Ishikawa (cell line): ENCODE data around the gene PLBD2.

Experiments used
- CEBPB ChIP-seq: IDR thresholded peaks from 2 replicates; pipeline ENCODE4 v1.6.1; 2012
- CREB1 ChIP-seq: IDR thresholded peaks from 2 replicates; pipeline ENCODE4 v1.6.1; 2012; ENCODE audit warnings: low read depth
- EGR1 ChIP-seq: IDR thresholded peaks from 2 replicates; pipeline ENCODE4 v1.6.1; 2012
- EP300 ChIP-seq: IDR thresholded peaks from 2 replicates; pipeline ENCODE4 v1.6.1; 2012; ENCODE audit warnings: borderline replicate concordance
- FOXM1 ChIP-seq: IDR thresholded peaks from 2 replicates; pipeline ENCODE4 v1.6.1; 2012; ENCODE audit warnings: low read depth, borderline replicate concordance
- NFIC ChIP-seq: IDR thresholded peaks from 2 replicates; pipeline ENCODE4 v1.6.1; 2012
- RAD21 ChIP-seq: IDR thresholded peaks from 2 replicates; pipeline ENCODE4 v1.6.1; 2012; ENCODE audit warnings: low read depth
- REST ChIP-seq: IDR thresholded peaks from 2 replicates; pipeline ENCODE4 v1.6.1; 2012; ENCODE audit warnings: low read depth, mild to moderate bottlenecking
- TAF1 ChIP-seq: IDR thresholded peaks from 2 replicates; pipeline ENCODE4 v1.6.1; 2012; ENCODE audit warnings: low read depth, mild to moderate bottlenecking
- TCF12 ChIP-seq: IDR thresholded peaks from 2 replicates; pipeline ENCODE4 v1.6.1; 2012; ENCODE audit warnings: low read depth
- TEAD4 ChIP-seq: IDR thresholded peaks from 2 replicates; pipeline ENCODE4 v1.6.1; 2012
- USF1 ChIP-seq: IDR thresholded peaks from 2 replicates; pipeline ENCODE4 v1.6.1; 2012
- YY1 ChIP-seq: IDR thresholded peaks from 2 replicates; pipeline ENCODE4 v1.6.1; 2012; ENCODE audit warnings: low read depth
- ZBTB7A ChIP-seq: IDR thresholded peaks from 2 replicates; pipeline ENCODE4 v1.6.1; 2012; ENCODE audit warnings: low read depth
- TF ChIP-seq, protein P1 (sequence below): IDR thresholded peaks from 2 replicates; pipeline ENCODE4 v1.6.1; 2012

The PLBD2 gene

GRCh38 chr12:113392988-113393579 is 34.7 kb downstream of the PLBD2 start:
- TF ChIP-seq EGR1 (no peak), CEBPB (no peak), EP300 (no peak), REST (no peak), TEAD4 (no peak), NFIC (no peak), TCF12 (no peak), RAD21 (no peak), TAF1 (no peak), ZBTB7A (no peak), YY1 (no peak), CREB1 (no peak)

GRCh38 chr12:113393749-113394148 is 35.4 kb downstream of the PLBD2 start:
- TF ChIP-seq, protein P1, sequence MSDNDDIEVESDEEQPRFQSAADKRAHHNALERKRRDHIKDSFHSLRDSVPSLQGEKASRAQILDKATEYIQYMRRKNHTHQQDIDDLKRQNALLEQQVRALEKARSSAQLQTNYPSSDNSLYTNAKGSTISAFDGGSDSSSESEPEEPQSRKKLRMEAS, result no peak
- TF ChIP-seq YY1 (no peak), CREB1 (no peak), RAD21 (no peak), TEAD4 (no peak), TAF1 (no peak), EGR1 (no peak), TCF12 (no peak), ZBTB7A (no peak), EP300 (no peak), USF1 (no peak), REST (no peak), CEBPB (no peak), FOXM1 (no peak)

- no peak for TF ChIP-seq TEAD4
- TF ChIP-seq TAF1, result no peak
- no peak for TF ChIP-seq CREB1
- TF ChIP-seq EGR1, result no peak
Measured at GRCh38 chr12:113395119-113395518, 36.7 kb downstream of the PLBD2 start.

GRCh38 chr12:113396200-113396599 is 37.8 kb downstream of the PLBD2 start:
- no peak for TF ChIP-seq TCF12
- TF ChIP-seq EGR1, result no peak
- no peak for TF ChIP-seq RAD21
- no peak for TF ChIP-seq USF1
- TF ChIP-seq REST, result no peak
- TF ChIP-seq EP300, result no peak
- no peak for TF ChIP-seq YY1
- TF ChIP-seq, protein P1, result no peak
- no peak for TF ChIP-seq CREB1
- TF ChIP-seq FOXM1, result no peak
- no peak for TF ChIP-seq TAF1
- TF ChIP-seq NFIC, result no peak
- TF ChIP-seq ZBTB7A, result no peak
- TF ChIP-seq TEAD4, result no peak
- TF ChIP-seq CEBPB, result no peak
